HuH-7 (cell line): ENCODE measurements around the gene PSEN2.

Experiments used
- DNase-seq: peaks from one replicate; pipeline ENCODE4 v3.0.0; 2011; ENCODE audit warnings: low spot score

The PSEN2 gene

GRCh38 chr1:226886122-226886901 is 15.9 kb downstream of the PSEN2 start:
- no peak for DNase-seq

GRCh38 chr1:226887006-226887405 is 16.6 kb downstream of the PSEN2 start:
- DNase-seq, result no peak

DNA sequence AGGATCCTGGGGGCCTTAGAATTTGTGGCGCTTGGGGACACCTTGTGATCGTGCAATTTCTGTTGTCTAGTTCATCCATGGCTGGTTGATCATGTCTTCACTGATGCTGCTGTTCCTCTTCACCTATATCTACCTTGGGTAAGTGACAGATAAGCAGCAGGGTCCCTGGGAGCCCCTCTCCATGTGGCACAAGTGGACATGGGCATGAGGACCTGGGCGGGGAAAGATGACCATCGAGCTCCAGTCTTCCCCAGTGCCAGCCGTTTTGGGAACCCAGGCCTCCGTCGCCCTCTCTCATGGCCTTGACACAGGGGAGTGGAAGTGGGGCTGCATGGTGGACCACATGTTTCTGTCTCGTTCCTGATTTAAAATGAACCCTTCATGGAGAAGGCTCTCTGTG is 17.6 kb downstream of the PSEN2 start:
- no peak for DNase-seq

GRCh38 chr1:226888816-226889215 is 18.4 kb downstream of the PSEN2 start:
- DNase-seq, result no peak

- DNase-seq, result no peak
These were observed 19.4 kb downstream of the PSEN2 start for GRCh38 chr1:226889616-226890330.

DNA sequence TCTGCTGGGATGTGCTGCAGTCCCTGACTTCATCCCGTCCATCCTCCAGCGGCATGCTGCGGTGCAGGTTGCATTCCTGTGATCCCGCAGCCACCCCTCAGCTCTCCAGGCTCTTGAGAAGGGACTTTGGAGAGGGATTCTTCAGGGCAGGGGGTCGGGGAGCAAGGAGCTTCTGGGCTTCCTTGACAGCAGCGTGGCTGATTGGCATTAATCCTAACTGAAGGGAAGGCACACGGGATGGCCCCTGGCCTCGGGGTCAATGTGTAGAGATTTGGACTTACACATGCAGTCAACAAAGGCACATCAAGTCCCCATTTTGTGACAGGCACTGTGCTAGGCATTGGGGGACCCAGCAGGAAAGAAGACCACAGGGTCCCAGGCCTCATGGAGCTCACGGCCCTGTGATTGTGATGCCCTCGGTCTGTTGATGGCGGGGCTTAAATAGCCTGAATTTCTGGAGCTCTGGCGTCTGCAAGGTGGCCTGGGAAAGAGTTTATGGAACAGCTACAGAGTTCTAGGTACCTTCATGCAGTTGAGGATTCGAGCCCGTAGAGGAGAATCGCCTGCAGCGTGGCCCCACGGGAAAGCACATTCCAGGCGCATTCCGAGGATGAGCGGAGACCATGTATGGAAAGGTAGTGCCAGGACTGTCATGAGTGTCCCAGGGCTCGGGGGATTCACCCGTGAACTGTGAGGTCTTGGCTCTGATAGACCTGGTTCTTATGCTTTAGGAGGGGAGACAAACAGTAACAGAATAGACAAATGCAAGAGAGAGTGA is 20.1 kb downstream of the PSEN2 start:
- no peak for DNase-seq

GRCh38 chr1:226891346-226891745 is 20.9 kb downstream of the PSEN2 start:
- no peak for DNase-seq

DNA sequence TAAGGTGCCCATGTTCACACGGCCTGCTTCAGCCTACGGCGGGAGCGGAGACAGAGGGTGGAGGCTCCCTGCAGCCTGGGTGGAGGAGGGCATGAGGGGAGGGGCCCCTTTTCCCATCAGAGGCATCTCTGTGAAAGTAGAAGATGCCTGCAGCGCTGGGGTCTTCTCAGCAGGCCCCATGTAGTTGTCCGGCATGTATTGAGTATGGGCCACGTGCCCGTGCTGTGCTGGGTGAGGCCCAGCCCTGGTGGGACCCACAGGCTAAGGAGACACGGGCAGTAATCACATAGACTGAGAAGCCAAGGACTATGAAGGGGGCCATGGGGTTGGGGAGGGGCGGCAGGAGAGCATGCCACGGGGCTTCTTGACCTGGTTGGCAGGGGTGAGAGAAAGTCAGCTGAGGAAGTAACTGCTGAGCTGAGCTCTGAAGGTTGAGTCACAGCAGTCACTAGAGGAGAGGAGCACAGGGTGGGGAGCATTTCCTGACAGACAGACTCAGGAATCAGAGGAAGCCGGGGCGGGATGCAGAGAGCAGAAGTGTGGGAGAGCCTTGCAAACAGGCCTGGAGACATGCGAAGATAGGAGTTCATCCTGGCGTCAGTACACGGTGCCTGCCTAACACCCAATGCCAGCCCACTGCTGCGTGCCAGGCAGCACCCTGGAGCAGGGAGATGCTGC is 21.6 kb downstream of the PSEN2 start:
- DNase-seq, result no peak

DNA sequence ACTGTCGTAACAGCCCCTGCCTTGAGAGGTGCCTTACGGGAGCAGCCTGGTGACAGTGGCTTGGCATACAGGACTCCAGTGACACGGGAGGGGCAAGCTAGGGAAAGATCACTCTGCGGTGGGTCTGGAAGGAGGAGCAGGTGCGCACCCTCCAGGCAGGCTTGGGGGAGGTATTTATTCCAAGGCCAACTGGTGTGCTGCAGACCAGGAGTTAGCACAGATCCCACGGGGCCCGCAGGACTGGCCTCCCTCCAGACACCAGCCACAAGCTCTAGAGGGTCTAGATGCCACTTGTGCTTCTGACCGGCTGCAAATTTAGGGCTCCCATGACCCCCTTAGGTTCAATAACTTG is 22.1 kb downstream of the PSEN2 start:
- DNase-seq, result no peak

DNA sequence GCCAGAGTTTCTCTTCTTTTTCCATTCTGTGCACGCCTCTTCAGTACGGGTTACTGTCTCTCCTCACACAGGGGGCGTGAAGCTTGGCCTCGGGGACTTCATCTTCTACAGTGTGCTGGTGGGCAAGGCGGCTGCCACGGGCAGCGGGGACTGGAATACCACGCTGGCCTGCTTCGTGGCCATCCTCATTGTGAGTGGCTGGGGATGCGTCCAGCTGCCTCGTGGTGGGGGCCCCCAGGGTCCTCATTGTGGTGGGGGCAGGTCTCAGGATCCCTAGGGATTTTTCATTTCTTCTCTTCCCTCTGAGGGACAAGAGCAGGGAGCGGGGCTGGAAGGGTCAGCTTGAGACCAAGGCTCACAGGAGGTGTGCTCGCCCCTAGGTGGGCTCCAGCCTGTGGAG is 23.5 kb downstream of the PSEN2 start:
- DNase-seq, result no peak

- DNase-seq, result no peak
These were observed 24.4 kb downstream of the PSEN2 start for GRCh38 chr1:226894826-226895225.

- DNase-seq, result no peak
These were observed 25.2 kb downstream of the PSEN2 start for GRCh38 chr1:226895644-226896043.

DNA sequence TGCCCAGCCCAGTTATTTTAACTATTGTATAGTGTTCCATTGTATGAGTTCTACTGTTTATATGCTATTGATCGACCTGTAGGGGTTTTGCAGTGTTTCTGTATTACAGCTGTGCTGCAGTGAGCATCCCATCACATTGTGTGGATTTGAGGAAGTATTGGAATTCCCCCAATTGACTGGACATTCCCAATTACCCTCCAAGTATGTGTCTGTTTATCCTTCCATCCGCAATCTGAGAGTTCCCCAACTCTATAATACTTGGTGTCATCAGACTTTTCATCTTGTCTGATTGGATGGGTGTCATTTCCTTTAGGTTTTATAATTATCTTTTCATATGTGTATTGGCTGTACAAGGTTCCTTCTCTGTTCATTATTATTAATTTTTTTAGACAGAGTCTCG is 27.8 kb downstream of the PSEN2 start:
- DNase-seq, result no peak

- no peak for DNase-seq
These were observed 31.0 kb downstream of the PSEN2 start for GRCh38 chr1:226901421-226901820.

DNA sequence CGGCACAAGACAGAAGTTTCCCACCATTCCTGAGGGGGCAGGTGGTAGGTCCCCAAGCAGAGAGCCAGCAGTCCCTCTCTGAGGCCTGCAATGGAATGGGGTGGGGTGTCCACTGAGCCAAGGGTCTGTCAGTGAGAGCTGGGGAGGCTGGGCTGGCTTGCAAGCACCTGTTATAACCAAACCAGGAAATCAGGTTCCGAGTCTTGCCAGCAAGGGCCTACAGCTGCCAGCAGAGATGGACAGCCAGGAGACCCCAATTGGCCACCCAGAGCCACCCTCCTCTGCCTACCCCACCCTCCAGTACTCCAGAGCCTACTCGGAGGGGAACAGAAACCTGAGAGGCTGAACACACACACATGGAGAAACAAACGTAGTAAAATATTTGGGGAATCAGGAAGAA is 32.2 kb downstream of the PSEN2 start:
- no peak for DNase-seq

DNA sequence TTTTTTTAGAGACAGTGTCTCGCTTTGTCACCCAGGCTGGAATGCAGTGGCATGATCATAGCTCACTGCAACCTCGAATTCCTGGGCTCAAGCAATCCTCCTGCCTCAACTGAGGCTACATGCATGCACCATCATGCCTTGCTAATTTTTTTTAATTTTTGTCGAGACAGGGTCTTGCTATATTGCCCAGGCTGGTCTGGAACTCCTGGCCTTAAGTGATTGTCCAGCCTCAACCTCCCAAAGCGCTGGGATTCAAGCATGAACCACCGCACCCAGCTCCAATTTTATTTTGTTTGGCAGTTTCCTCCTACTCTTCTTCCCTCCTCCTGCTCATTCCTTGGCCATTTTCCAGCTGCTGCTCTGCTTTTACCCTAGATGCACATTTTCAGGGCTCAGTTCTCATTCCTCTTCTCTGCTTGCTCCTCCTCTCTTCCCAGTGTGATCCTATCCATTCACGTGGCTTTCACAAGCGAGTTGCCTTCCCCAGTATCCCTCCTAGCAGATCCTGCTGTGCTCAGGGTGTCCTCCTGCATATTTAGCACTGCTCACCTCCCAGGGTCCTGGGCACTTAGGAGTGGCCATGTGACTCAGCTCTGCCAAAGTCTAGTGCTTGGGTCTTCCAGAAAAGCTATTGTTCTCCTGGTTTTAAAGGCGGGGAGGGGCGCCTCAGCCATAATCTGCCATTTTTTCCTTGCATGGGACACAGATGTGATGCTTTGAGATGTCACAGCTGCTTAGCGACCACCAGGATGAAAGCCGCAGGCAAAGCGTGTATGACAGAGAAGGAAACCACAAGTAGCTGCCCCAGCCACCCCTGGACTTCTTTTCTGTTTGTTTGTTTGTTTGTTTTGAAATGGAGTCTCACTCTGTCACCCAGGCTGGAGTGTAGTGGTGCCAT is 33.7 kb downstream of the PSEN2 start:
- no peak for DNase-seq

GRCh38 chr1:226904772-226905171 is 34.4 kb downstream of the PSEN2 start:
- DNase-seq, result no peak

- no peak for DNase-seq
These were observed 38.0 kb downstream of the PSEN2 start for GRCh38 chr1:226908419-226908818.

- no peak for DNase-seq
These were observed 38.5 kb downstream of the PSEN2 start for GRCh38 chr1:226908913-226909312.

- DNase-seq, result peak; percentile 91
These were observed 42.3 kb downstream of the PSEN2 start for GRCh38 chr1:226912587-226913176.

GRCh38 chr1:226915672-226915995 is 45.2 kb downstream of the PSEN2 start:
- DNase-seq, result no peak
